T-helper 9 cell (primary cell): ENCODE data around the gene TRMT10B.
A peak's percentile ranks its signal among the peaks of the same experiment; 100 is the strongest.

Source experiments
- DNase-seq: peaks from one replicate; pipeline ENCODE4 v3.0.0-alpha.2; 2020
- total RNA-seq, 2 donors: gene quantifications; one replicate each; lab custom pipeline; 2026; lab: John Stamatoyannopoulos, UW

The TRMT10B gene, protein sequence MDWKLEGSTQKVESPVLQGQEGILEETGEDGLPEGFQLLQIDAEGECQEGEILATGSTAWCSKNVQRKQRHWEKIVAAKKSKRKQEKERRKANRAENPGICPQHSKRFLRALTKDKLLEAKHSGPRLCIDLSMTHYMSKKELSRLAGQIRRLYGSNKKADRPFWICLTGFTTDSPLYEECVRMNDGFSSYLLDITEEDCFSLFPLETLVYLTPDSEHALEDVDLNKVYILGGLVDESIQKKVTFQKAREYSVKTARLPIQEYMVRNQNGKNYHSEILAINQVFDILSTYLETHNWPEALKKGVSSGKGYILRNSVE
- 6.8 to 18.3 reads per million in 2 donors for total RNA-seq

DNA sequence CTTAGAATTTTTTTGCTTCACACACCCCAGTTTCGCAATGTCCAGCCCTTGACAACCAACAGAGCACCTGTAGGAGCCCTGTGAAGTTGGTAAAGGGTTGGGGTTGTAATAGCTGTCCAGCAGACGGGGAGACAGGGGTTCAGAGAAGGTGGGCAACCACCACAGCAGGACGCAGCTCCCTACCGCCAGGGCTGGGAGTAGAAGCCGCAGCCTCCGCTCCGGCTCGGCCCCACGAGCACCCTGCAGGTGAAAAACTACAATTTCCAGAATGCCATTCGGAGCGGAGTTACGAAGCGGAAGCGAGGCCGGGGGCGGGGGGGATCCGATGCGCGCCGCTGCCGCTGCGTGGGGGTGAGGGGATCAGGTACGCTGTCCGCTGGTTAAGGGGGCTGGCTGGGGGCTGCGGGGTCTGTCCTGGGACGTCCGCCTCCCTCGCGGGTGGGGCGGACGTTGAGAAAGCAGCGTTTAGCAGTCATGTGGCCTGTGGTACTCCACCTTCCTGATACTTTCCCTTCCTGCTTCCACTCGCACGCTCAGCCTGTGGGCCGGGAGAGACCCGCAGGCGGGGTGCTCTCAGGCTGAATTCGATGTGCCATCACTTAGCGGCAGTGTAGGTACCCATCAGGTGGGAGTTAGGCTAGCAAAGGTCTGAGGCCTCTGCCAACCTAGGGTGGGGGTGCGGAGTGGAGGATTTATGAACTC, at the start of gene TRMT10B:
Gene TRMT10B, plus strand, starts transcription at position 317 of the 702 bp plus-strand sequence. CDS start 8,127 bp downstream, outside the sequence.
- peak; percentile 57 for DNase-seq

DNA sequence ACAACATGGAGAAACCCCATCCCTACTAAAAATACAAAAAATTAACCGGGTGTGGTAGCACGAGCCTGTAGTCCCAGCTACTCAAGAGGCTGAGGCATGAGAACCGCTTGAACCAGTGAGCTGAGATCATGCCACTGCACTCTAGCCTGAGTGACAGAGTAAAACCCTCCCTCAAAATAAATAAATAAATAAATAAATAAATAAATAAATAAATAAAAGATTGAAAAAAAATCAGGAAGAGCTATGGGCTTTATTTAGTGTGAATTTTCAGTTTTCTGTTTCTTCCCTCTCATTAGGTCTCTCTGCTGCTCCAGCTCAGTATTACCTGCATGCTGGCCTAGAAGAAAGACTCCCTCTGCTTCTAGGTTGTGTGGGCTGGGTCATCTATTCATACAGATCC, 47.8 kb upstream of the TRMT10B start:
- DNase-seq: no peak

DNA sequence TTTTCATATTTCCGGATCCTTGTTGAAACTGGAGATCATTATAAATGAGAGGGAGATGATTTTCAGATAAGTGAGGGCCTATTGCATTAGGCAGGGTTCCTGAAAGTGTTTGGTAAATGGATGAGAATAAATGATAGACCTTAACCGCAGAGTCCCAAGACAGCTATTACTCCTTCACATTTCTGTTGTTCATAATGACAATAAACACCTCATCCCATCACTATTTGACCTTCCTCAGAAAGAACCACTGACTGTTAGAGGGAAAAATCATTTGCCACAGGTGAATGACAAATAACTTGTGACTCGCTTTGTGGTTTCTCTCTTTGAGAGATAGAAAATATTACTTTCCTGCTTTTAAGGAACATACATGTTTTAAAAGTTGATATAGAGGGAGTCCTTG, 47.3 kb upstream of the TRMT10B start:
- DNase-seq: no peak

DNA sequence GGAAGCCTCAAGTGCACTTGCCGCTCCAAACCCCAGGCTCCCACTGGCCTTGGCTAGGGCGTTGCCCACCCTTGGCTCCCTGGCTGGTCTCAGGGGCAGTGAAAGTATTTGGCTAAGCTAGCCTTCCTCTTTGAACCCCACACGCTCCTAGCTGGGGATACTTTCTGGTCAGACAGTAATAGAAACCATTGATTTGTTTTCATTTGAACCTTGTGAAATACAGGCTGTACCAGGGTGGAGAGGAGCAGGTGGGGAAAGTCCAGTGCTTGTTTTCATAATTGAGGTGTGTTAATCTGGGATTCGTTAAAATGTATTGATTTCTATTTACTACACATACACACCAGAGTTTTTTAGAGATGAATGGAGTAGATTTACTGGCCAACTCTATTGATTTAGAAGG, 45.9 kb upstream of the TRMT10B start:
- DNase-seq: no peak

DNA sequence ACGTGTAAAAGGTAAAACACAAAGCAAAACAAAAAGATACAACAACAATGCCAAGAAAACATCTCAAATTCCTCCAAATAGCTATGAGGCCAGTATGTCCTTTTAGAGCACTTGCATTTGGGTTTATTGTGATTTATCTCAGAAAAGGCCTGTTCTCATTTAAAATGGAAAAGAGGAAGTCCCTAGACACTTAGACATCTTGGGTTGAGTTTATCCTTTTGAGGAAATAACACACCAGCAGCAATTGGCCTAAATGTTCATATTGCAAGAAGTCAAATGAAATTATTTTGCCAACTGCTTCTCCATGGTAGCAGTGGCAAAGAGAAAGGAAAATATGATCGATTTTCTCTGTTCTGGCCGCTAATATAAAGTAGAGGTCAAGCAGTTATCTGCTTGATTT, 43.6 kb upstream of the TRMT10B start:
- no peak for DNase-seq

DNA sequence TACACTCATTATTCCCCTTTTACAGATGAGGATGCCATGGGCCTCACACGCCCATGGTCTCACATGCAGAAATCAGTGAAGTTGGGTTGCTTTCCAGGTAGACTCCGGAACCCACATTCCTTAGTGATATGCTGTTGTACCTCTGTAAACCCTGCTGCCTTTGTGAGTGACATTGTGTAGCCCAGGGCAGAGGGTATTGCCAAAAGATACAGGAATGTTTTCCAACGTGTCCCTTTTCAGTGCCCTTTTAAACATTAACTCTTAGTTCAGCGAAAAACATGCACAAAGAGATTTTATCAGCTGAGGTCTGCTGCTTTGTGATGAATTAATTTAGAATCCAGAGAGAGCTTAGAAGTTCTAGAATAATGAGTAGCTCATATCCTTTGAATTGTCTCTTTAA, 38.3 kb upstream of the TRMT10B start:
- no peak for DNase-seq

DNA sequence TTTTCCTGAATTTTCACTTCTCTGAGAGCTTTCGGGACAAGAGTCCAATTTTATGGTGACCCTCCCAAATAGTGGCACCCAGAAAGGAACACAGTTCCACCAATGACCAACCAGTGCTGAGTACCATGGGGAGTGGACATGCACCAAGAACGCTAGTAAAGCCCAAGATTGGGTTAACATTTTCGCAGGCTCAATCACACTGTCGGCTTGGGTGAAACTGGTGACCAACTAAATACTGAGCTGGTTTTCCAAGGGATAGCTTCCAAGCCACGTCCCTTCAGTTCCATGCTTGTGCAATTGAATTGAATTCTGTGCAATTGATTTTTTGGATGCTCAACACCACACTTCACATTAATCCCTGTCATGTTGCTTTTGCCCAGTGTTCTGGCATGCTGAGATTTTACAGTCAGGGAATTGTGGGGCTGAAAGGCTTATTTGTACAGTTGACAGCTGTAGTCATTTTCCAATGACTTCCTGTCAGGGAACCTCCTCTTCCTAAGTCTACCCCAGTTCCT, 37.6 kb upstream of the TRMT10B start:
- no peak for DNase-seq

DNA sequence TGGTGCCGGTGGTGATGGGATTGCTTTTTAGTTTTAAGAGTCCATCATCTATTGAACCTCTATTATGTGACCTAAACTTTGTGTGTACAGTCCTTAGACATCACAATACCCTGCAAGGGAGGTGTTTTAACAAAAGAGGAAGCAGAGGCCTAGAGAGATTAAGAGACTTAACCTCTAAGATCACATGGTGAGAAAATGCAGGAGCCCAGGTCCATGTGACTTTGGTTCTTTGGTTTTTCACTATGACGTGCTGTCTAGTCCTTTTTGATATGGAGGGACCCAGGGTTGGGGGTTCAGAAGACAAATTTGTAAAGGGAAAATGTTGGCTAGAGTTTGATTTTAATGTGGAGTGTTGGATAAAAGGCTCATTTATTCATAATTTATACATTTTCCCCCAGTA, 34.1 kb upstream of the TRMT10B start:
- DNase-seq: no peak

DNA sequence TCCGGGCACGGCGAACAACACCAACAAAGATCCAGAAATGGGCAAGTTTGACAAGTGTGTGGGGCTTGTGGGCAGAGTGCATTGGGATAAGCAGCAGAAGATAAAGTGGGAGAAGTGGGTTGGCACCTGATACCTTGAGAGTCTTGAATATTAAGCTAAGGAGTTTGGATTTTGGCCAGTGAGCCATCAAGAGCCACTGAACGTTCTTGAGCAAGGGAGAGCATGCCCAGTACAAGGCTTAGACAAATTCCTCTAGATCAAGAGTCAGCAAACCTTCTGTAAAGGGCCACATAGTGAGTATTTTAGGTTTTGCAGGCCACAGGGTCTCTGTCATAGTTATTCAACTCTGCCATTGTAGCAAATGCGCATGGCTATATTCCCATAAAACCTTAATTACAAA, 26.6 kb upstream of the TRMT10B start:
- DNase-seq: no peak

DNA sequence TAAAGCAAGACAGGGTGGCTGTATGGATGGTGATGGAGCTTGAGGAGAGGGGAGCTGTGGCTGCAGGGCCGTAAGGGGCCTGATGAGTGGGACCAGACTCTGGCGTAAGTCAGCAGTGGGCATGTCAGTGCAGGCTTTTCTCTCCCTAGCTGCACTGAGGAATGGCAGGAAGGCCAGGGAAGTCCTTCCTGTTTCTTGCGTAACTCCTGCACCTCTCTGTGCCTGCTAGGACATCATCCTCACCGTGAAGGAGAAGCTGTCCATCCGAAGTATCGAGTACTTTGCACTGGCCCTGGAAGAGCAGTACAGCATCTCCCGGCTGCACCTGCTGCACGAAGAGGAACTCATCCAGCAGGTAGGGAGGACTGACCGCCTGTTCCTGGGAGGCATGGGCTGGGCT, 24.1 kb upstream of the TRMT10B start:
- no peak for DNase-seq

DNA sequence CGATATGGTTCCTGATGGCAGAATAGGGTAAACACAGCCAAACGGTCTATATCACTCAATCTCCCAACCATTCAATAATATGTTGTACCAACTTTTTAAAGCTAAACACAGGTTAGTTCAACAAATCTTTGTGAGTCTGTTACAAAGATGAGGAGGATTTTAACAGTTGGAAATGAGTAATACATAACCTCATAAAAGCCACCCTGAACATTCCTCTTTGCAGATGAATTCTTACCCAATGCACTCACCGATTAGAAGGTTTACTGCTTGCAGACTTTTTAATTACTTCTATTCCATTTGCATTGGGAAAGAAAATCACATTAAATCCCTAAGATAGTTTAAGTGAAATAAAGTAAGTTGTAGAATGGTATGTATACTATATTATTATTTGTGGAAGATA, 23.3 kb upstream of the TRMT10B start:
- DNase-seq: no peak

DNA sequence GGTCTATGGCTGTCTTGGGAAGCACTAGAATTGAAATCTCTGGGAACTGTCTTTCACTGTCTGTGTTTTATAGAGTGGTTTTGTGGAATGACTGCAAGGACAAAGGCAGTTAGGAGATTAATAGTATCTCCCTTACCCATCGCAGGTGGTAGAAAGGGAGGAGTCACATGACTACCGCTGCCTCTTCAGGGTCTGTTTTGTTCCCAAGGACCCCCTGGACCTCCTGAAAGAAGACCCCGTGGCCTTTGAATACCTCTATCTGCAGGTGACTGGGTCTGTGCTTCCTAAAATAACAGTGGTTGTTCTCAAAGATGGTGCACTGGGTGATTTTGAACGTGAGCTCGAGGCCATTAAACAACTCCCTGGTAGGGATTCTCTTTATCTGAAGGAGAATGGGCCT, 22.8 kb upstream of the TRMT10B start:
- no peak for DNase-seq

DNA sequence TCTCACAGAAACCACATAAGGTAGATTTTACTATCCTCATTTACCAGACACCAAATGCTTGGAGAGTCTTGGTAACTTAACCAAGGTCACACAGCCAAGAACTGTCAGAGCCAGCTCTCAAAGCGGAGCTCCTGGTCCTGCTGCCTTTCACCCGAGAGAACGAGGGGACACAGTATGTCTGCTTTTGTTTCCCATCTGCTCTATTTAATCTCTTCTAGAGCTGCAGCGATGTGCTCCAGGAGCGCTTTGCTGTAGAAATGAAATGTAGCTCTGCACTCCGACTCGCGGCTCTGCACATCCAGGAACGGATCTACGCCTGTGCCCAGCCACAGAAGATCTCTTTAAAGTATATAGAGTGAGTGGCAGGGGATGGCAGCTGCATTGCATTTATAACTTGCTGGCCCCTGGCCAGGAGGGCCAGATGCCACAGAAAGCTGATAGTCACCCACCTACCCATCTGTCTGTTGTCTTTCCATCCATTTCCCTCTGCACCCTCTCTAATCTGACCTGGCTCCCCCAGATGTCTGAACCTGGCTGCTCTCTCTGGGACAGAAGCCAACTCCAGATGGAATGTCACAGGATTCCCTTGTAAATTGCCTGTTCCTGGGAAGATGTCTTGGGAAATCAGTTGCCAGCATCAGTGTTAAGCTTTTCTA, 21.4 kb upstream of the TRMT10B start:
- no peak for DNase-seq

DNA sequence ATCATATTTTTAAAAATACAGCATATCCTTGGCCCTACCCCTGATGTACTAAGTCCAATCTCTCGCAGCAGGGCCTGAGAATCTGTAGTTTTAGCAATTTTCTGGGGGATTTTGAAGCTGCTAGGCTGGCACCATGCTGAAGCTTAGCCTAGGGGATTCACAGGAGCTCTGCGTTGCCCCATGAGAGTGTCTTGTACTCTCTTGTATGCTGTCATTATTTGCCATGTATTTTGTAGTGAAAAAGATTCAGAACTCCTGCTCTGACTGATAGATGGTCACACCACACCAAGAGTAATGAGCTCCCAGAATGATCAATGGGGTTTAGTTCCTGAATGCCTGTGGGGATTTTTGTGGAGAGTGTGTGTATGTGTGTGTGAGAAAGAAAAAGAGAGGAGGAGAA, 20.7 kb upstream of the TRMT10B start:
- DNase-seq: no peak

DNA sequence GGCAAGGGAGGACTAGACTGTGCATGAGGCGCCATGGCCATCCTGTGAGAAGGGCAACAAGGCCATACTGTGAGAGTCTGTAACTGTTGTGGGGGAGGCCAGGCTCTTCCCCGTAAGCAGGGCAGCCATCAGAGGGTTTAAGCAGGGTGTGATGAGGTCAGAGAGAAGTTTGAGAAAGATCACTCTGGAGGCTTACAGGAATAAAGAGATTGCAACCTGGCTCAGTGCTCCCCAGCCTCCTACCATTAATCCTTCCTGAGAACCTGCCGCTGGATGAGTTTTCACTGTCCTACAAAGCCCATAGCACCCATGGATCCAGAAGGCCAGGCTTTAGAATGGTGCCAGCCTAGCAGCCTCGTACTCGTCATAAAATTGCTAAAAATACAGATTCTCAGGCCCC, 14.4 kb upstream of the TRMT10B start:
- no peak for DNase-seq

DNA sequence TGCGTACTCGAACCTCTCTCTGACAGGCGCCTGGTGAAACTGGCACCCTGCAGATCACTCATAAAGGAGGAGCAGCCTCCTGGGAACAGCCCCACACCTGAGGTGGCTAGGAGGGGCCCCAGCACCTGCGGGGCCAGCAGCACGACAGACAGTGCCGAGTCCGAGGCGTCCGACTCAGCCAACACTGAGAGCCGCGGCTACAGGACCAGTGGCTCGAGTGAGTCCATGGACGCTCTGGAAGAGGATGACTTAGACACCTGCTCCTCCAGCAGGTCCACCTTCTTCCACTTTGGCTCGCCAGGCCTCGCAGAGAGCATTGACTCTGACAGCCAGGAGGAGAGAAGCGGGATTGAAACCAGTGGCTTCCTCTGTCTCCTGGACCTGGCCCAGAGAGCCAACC, 13.5 kb upstream of the TRMT10B start:
- DNase-seq: no peak

DNA sequence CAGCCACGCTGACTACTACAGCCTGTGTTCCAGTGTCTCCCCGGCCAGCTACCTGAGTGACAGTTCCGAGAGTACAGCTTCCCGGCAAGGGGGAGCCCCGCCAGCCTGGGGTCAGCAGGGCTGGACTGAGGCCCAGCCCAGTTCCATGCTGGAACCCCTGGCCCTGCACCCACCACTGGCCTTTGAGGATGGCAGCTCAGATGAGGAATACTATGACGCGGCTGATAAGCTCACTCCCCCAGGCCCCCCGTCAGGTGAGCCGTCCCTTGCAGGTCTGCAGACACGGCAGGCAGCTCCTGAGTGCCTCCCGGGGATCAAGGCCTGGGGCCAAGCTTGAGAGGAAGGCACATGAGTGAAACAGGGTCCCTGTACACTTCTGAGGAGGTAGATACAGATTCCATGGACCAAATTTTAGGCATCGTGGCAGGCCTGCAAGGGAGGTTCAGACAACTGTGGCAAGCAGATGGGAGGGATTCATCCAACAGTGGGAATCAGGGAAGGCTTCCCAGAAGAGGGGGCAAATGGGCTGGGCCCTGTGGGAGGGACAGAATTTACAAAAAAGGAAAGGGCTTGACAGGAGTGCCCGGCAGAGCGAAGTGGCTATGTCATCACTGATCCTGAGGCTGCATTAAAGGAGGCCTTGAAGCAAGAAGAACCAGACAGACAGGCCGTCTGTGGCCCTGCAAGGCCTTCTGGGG, 12.8 kb upstream of the TRMT10B start:
- no peak for DNase-seq

DNA sequence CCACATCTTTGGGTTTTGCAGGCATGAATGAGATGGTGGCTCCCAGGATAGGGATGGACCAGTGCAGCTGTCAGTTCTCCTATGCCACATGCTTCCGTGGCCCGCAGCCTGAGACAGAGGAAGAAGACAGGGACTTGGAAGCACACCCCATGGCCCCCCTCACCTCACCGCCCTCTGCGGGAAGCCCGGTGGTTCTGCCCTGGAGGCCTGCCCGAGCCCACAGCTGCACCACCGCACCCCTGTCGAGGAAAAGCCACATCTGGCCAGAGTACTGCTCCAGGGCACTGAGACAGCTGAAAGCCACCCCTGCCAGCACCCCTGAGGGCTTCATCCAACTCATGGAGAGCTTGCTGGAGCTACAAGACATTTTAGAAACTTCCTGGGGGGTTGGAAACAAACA, 7.6 kb upstream of the TRMT10B start:
- no peak for DNase-seq

DNA sequence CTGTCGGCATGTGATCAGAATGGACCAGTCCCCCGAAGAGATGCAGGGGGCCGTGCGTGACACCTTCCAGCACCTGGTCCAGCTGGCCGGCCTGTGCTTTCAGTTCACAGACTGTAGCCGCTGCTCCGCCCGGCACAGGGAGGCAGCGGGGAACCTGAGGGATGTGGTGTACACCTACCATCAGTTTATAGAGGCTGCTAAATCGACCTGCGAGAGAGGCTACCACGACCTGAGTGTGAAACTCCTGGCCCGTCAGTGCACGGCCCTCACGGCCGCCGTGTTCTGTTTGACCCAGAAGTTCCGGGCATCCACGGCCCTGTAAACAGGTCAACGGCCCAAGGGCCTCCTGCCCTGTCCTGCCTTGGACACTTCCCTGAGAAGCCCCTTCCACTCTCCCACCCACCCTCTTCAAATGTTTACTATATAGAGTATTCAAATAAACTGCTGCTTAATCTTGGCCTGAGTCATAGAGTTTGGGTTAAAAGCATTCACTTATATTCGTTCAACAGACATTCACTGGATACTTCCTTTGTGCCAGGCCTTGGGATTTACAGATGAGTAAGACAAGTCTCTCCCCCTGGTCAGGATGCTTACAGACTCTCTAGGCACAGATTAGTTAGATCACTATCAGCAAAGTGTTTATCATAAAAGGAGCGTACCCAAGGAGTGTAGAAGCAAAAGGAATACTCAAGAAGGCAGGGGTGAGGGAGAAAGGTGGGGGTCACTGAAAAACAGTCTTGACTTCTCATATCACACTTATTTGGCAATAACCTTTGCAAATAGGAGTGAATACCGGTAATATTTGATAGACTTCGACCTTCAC, 6.9 kb upstream of the TRMT10B start:
- no peak for DNase-seq

DNA sequence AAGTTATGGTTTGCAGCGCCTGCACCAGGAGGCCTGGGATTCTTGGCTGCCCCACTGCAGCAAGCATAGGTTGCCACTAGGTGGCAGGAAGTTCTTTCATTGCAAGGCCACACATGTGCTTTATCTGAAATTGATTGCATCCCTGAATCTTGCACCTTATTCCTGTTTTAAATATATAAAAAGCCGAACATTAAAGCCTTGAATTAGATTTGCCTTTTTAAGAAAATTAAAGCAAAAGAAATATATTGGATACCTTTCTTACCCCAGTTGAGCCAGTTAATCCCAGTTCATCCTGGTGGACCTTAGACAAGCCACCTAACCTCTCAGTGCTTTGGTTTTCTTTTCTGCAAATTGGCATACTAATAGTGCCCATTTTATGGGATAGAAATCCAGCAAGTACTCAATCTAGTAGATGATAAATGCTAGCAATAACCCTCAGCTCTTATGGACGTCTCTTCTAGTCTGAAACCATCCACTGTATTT, 6.3 kb upstream of the TRMT10B start:
- peak; percentile 29 for DNase-seq

DNA sequence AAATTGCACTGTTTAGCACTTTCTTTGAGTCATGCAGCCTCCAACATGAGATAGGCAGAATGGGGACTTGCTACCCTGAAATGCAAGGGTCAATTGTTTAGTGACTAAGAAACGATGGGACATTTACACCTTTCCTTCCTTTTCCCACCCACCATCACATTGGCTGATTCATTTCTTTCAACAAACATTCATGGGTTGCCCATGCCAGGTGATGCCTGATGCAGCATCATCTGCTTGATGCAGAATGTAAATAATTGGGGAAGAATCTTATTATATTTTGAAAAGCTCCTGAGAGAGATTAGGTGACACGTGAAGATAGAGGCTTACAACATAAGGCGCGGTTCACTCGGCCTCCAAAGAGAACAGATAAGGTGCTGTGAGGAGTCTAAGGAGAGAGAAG, 4.5 kb upstream of the TRMT10B start:
- no peak for DNase-seq

DNA sequence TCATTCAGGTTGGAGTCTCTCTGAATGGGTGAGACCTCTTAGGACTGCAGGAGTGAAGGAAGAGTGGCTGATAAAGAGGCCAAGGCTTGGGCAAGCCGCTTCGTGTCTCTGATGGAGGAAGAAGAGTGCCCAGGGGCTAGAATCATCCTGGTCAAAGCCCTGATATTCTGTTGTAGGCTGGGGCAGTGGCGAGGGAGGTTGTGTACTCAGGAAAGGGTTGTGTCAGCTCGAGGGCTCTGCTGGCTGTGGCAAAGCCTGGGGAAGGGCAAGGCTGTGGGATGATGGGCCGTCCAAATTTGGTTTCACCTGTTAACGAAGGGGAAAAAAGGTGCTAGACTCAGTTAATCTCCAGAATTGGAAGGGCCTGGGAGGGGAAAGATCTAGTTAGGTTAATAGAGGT, 2.4 kb upstream of the TRMT10B start:
- DNase-seq: no peak
